Amygdala (tissue), 56 donors: ENCODE data around the gene KANK4.

Experiments
- DNase-seq, 56 donors: peaks; one replicate each; lab custom pipeline; 2025; lab: John Stamatoyannopoulos, UW

Gene KANK4

GRCh38 chr1:62307895-62308492 is 11.2 kb downstream of the KANK4 start:
- no peak for DNase-seq

- DNase-seq: no peak
These were observed 11.8 kb downstream of the KANK4 start for GRCh38 chr1:62307446-62307845.

GRCh38 chr1:62306065-62306464 is 13.2 kb downstream of the KANK4 start:
- no peak for DNase-seq

DNA sequence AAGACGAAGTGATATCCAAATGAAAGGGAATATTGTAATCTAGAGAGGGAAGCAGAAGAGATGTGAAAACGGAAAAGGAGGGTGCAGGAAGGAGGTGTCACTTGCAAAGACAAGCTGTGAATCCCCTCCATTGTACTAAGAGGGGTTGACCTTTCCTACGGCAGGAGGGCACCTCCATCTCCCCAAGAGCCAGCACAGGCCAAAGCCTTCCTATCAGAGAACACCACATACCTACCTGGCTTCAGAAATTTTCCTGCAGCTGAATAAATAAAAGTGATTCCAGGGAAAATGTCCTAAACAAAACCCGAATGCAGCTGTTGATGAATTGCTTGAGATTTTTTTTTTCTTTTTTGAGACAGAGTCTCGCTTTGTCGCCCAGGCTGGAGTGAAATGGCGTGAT is 14.3 kb downstream of the KANK4 start:
- DNase-seq: no peak

DNA sequence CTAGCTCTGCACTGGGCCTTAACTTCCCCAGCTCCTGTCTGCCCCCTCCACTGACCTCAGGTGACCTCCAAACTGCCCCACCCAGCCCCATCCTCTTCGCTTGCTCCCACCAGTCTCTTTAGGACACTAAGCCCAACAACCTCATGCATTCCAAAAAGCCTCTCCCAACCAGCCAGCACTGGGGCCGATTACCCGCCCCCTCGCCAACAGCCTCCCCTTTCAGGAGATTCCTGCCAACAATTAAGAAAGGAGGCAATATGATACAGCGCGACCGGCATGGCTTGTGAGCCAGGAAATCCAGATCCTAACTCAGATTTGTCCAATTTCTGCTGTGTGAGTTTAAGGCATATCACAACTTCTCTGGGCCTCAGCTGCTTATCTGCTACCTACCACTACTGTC is 14.7 kb downstream of the KANK4 start:
- DNase-seq: no peak

GRCh38 chr1:62301726-62302390 is 17.4 kb downstream of the KANK4 start:
- no peak for DNase-seq

DNA sequence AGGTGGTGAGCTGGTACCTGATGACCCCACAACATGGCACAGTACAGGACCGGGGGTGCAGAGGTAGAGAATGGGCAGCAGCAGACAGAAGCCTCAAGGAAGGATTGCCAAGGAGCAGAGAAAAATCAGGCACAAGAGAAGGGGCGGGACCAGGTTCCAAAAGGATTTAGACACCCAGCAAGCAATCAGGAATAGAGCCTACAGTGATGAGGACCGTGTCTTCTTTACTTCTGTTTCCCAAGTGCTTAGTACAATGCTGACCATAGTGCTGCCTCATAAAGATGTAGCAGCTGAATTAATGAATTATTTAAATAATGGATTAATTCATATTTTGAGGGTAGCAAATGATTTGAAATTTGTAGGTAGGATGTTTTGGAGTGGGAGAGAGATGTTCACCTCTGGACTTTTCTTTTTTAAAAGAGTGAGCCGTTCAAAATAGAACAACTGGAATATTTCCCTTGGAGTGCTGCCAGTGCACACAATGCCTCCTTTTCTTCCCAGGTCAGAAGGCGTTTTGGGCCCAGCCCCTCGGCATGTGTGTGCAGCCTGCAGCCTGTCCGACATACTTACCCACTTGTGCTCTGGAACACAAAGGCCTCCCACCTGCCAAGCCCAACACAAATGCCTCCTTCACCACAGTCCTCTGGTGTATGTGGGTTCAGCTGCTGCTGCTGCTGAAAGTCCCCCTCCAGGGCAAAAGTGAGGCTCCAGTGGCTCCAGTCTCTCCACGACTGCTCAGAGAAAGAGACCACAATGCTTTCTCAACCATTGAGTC is 19.6 kb downstream of the KANK4 start:
- peak in 41 of 56 donors; percentile 3 to 76 (median 36) for DNase-seq

GRCh38 chr1:62295921-62296491 is 23.2 kb downstream of the KANK4 start:
- DNase-seq: peak in 4 of 56 donors; percentile 3 to 27 (median 14)

GRCh38 chr1:62294261-62294660 is 25.0 kb downstream of the KANK4 start:
- peak in 4 of 56 donors; percentile 5 to 15 (median 11) for DNase-seq

- DNase-seq: no peak
These were observed 30.6 kb downstream of the KANK4 start for GRCh38 chr1:62288662-62289061.

DNA sequence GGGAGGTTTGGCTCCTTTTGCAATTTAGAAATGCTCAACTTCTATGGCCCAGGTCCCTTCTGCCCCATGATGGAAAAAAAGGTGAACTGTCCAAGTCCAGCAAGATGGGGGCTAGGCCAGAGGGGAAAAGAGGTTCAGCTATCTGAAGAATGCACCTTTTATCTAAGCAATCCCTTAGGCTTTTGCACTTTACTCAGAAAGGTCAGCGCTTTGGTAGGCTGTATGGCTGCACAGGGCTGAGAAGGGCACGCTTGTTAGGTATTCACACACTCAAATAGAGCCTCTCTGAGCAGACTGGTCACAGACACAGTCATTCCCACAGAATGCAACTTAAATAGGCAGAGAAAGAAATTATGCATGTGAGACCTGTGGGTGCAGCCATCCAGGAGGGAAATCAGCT is 31.0 kb downstream of the KANK4 start:
- DNase-seq: no peak

- DNase-seq: no peak
These were observed 32.4 kb downstream of the KANK4 start for GRCh38 chr1:62286786-62287224.

DNA sequence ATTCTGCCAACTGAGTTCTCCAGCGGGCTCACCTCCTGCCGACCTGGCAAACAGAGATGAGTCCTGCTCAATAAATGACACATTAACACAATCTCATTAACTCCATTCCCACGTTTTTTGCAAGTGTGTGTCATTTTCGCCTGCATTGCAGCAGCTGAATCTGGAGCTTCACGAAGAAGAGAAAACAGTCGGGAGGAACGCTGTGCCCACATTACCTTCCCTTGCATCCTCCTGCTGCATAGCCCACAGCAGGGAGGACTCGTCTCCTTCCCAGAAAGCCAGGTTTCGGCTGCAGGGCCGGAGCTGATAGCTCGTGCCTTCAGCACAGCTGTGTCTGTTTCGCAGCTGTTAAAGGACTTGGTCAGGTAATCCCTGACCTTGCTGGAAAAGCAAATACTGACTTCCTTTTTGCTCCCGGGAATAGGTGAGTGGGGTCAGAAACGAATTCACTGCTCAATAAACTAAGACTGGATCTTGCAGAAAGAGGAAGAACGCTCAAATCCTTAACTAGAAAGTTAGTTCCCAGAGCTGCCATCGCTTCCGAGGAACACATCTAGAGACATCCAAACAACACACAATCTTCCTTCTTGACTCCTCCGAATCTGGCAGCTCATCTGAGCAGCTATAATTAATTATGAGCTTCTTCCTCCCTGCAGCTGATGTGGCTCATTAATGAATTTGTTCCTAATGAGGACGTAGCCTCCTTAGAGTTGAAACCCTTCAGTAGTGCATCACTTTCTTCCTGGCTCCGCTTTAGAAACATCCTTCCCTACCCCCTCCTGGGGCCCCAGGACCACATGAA is 33.0 kb downstream of the KANK4 start:
- DNase-seq: no peak

DNA sequence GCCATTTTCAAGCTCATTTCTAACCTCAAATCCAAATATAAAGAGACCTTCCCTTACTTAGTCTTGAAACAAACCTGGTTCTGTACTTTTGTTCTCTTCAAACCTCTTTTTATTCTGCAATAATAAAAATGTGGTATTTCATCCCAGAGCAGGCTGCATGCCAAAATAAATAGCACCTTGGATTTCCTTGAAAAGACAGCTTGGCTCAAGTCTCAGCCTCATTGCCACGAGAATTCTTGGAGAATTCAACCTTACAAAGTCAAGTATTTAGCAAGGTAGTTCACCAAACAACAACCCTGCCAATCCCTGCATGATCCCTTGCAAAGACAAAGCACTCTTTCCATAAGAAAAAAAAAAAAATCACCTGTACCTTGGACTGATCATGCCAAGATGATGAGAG is 33.8 kb downstream of the KANK4 start:
- no peak for DNase-seq

DNA sequence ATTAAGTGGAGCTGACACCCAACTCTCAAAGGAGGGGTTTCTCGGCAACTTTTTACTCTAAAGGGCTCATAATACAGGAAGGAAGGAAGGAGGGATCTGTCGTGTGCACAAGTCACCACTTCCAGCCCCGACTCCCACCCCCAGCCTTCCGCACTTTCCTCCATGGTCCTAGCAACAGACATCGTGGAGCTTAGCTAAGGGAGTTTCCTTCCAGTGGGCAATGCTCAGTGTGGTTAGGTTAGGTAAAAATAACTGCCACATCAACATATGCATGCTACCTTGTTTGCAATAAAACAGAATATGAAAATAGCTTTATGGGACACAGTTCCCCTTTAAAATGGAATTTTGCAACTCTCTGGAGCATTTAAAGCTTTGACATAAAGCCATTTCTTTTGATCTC is 35.2 kb downstream of the KANK4 start:
- no peak for DNase-seq

DNA sequence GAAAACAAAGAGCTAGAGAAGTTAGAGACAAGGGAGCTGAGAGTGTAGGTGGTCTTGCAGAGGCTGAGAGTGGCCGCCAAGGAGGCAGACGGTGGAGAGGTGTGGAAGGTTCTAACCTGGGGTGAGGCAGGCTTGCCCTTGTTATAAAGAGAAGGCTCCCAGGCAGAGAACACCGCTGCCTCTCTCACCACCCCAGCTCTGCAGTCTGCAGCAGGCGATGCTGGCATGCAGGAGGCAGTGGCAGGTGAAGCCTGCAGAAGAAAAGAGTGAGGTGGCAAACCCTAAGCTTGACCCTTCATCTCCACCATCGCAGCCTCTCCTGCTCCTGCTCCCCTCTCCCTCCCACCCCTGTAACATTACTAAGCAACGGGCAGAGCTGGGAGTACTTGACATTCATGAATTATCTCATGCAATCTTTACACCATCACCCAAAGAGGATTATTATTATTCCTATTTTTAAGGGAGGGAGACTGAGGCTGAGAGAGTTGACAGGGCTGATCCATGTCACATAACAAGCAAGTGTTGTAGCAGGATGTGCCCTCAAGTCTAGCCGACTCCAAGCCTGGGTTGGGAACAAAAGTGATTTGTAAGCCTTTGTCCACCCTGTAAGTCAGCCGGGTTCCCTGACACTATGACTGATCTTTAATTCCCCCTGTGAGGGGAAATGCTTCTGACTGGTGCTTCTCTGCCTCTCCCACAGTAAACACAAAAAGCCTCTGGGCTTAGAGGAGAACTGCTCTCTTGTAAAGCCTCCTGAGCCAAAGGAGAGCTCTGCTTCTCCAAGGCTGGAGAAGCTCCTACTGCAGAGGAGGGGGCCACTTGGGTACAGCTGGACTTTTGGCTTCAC is 36.1 kb downstream of the KANK4 start:
- no peak for DNase-seq

DNA sequence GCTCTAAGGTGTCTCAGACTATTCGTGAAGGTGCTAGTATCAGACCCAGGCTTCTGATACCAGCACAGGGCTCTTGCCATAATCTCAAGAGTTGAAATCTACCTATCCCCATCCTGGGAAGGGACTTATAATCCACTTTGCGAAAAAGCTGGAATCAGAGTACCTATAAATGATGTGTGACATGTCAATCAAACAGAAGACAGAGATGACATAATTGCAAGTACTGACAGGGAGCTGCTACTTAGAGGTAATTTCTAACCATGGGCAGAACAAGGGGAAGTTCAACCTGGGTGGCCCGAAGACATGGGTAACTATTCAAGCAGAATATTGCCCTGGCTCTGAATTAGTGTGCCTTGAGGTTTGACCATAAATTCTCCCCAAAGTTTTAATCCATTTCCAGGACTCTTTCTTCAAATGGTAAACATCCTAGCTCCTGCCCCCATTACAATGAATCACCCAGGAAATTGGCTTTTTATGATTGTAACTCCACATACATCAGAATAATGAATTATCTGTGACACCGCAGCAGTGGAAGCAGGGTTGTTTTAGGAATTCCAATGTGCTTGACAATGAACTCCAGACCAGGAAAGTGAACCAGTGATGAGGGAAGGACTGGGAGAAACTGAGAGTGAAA is 37.2 kb downstream of the KANK4 start:
- DNase-seq: no peak

DNA sequence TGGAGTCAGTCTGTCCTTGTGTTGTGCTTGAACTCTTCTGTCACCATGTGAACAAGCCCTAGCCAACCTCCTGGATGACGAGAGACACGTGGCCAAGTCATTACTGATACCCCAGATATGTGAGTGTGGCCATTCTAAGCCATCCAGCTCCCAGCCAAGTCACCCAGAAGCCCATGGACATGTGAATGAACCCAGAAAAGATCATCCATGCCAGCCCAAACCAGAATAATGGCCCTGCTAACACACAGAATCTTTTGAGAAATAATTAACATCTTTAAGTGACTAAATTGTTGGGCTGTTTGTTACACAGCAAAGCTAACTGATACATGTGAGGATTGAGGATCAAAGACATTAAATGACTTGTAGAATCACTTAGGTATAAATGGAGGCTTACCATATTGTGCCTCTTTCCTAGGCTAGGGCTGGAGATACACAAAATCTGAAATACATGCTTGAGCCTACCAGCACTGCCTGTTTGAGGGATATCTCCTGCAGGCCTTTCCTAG is 38.2 kb downstream of the KANK4 start:
- no peak for DNase-seq

GRCh38 chr1:62280150-62280549 is 39.1 kb downstream of the KANK4 start:
- peak in 3 of 56 donors; percentile 3 to 15 (median 5) for DNase-seq
